Chondrocyte (in vitro differentiated cells): ENCODE measurements around the gene FGD3. TPM values are rescaled to one million over a fixed set of nuclear protein-coding genes. Genes with fewer than 3 reads are reported as not detected.

Source experiments
- DNase-seq: peaks from one replicate; pipeline ENCODE4 v3.0.0; 2021; ENCODE audit warnings: mixed read lengths, low spot score
- H3K27ac Mint-ChIP-seq: one replicate; pipeline ENCODE4 v1.8.0; 2021; ENCODE audit warnings: mild to moderate bottlenecking, moderate library complexity, mixed read lengths; ENCODE audit not compliant: unreplicated experiment
- H3K27me3 Mint-ChIP-seq: 2 replicates; pipeline ENCODE4 v1.8.0; 2021; ENCODE audit warnings: low read depth, mixed read lengths
- H3K36me3 Mint-ChIP-seq: 2 replicates; pipeline ENCODE4 v1.8.0; 2021; ENCODE audit warnings: low read depth, mixed read lengths
- H3K4me1 Mint-ChIP-seq: 2 replicates; pipeline ENCODE4 v1.8.0; 2021; ENCODE audit warnings: low read depth, mild to moderate bottlenecking, mixed read lengths
- H3K4me3 Mint-ChIP-seq: one replicate; pipeline ENCODE4 v1.8.0; 2021; ENCODE audit warnings: mild to moderate bottlenecking, moderate library complexity, mixed read lengths; ENCODE audit not compliant: unreplicated experiment
- H3K9me3 Mint-ChIP-seq: 2 replicates; pipeline ENCODE4 v1.8.0; 2021; ENCODE audit warnings: low read depth, mixed read lengths
- total RNA-seq: library from RNA; stranded (reverse); gene quantifications from 3 replicates; pipeline ENCODE4 v1.2.1, GENCODE V29; 2021
- TF ChIP-seq, protein P1 (sequence below): fragments of 200-600 bp; sonication (generic); IDR thresholded peaks from 2 replicates; pipeline ENCODE4 v1.5.0; 2021; ENCODE audit warnings: antibody characterized with exemption, mild to moderate bottlenecking, moderate library complexity

FGD3 gene
- total RNA-seq, 1 donor from 2014 or later: not detected

DNA sequence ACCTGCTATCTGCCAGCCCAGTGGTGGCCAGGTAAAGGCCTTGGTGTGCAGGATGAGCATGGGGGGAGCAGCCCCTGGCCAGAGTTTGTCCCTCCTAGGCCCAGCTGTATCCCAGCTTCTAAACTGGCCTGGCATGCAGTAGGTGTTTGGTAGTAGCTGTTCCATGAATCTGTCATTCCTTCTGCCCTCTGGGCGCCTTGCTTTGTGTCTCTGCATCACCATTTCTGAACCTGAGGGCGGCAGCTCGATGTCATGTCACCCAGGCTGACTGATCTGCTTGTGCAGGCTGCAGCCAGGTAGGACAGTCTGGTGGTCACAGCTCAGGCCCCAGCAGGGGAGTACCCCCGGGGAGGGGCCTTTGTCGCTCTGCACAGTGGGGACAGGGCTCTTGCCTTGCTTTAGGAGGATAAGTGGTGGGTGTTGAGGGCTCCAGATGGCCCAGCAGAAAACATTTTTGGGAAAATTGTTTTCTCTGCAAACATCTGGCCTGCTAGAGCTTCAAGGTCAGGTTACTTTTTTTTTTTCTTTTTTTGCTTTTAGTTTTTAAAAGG is 106.5 kb downstream of the FGD3 start:
- no peaks in the 10 kb centered on the region for H3K27me3 Mint-ChIP-seq
- H3K27ac Mint-ChIP-seq: no peak overlapping the region
- no peak overlapping the region for H3K4me3 Mint-ChIP-seq
- H3K4me1 Mint-ChIP-seq: peaks cover 11% of the 10 kb centered on the region
- TF ChIP-seq, protein P1, sequence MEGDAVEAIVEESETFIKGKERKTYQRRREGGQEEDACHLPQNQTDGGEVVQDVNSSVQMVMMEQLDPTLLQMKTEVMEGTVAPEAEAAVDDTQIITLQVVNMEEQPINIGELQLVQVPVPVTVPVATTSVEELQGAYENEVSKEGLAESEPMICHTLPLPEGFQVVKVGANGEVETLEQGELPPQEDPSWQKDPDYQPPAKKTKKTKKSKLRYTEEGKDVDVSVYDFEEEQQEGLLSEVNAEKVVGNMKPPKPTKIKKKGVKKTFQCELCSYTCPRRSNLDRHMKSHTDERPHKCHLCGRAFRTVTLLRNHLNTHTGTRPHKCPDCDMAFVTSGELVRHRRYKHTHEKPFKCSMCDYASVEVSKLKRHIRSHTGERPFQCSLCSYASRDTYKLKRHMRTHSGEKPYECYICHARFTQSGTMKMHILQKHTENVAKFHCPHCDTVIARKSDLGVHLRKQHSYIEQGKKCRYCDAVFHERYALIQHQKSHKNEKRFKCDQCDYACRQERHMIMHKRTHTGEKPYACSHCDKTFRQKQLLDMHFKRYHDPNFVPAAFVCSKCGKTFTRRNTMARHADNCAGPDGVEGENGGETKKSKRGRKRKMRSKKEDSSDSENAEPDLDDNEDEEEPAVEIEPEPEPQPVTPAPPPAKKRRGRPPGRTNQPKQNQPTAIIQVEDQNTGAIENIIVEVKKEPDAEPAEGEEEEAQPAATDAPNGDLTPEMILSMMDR: no peak
- no peak for DNase-seq
- H3K9me3 Mint-ChIP-seq: no peaks in the 10 kb centered on the region
- H3K36me3 Mint-ChIP-seq: no peaks in the 10 kb centered on the region

DNA sequence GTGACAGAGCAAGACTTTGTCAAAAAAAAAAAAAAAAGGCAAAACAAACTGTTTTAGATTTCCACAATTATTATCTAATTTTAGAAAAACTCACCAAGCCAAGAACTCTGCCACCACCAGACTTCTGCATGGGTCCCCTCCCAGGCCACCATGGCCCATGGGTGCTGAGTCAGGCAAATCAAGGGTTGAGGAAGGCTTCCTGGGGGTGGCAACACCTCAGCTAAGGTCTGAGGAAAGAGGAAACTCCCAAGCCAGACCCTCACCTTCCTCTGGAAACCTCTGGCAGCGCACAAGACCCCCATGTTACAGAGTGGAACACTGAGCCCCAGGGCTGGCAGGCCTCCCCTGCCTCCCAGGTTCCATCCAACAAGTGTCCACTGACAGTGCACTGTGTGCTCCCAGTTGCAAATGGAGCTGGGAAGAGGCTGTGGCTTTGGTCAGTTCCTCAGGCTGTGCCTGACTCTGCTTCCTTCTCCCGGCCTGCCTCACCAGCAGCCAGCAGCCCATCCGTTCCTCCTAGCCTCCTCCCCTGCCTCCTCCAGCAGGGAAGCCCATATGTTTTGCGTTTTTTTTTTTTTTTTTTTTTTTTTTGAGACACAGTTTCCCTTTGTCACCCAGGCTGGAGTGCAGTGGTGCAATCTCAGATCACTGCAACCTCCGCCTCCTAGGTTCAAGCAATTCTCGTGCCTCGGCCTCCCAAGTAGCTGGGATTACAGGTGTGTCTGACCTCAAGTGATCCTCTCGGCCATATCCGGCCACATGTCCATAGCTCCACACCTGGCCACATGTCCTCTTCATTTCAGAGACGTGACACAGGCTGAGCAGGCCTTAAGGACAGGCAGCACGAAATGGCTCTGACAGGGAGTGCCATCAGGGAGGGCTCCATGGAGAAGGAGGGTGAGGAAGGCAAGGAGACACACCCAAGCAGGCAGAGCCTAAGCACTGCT is 107.7 kb downstream of the FGD3 start:
- Mint-ChIP-seq H3K27ac (no peak overlapping the region), H3K4me1 (peaks cover 14% of the 10 kb centered on the region), H3K36me3 (no peaks in the 10 kb centered on the region), H3K27me3 (peaks cover under 1% of the 10 kb centered on the region), H3K9me3 (no peaks in the 10 kb centered on the region), H3K4me3 (no peak overlapping the region)
- no peak for DNase-seq
- TF ChIP-seq, protein P1: no peak

DNA sequence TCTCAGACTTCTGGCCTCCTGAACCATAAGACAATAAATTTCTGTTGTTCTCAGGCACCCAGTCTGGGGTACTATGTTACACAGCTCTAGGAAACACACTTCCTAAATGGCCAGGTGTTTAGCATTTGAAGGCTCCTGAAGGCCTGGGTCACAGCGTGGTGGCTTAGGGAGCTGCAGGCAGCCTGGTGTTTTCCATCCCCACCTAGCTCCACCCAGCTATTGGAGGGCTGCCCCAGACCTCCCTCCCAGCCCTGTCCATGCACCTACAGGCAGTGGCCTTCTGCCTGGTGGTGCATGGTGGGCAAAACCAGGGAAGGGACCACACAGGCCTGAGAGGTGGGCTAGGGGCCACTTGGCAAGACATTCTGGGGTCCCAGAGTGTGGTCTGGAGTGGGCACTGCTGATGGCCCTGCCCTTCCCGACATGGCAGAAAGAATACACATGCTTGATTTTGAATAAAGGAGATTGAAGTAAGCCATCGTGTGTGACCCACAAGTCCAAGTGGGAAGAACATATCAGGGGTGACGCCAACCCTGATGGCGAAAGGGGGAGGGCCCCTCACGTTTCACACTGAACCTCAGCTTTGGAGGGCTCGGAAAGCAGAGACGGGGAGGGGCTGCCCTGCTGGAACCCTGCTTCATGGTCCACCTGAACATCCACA is 109.8 kb downstream of the FGD3 start:
- Mint-ChIP-seq H3K4me1 (peaks cover 6% of the 10 kb centered on the region), H3K27ac (no peak overlapping the region), H3K27me3 (peaks cover 7% of the 10 kb centered on the region), H3K9me3 (no peaks in the 10 kb centered on the region), H3K4me3 (no peak overlapping the region), H3K36me3 (no peaks in the 10 kb centered on the region)
- TF ChIP-seq, protein P1: no peak
- DNase-seq: no peak

DNA sequence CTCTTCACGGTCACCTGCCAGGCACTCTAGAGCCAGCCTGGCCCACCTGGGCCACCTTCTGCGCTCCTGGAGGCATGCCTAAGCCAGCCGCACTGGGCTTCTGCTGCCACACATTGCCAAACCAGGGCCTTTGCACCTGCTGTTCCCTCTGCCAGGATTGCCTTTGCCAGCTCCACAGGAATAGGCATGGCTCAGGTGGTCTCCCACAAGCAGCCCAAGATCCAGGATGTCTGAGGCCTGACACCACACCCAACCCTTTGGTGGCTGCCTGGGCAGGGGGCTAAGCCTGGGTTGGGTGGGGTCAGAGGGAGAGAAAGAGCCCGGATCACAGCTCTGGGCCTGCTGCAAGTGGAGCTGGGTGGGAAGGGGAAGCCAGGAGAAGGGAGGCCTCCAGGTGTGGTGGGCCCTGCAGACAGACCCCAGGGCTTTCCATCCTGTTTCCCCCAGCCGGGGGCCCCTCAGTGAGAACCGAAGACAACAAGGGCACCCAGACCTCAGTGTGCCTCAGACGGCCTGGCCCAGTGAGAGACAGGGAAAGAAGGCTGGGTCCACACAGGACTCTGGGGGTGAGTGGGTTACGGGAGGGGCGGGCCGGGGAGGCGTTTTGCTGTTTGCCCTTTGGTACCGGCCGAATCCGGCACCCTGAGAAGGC is 110.5 kb downstream of the FGD3 start:
- Mint-ChIP-seq H3K36me3 (no peaks in the 10 kb centered on the region), H3K4me3 (no peak overlapping the region), H3K4me1 (peaks cover 6% of the 10 kb centered on the region), H3K27me3 (peaks cover 10% of the 10 kb centered on the region), H3K27ac (no peak overlapping the region), H3K9me3 (no peaks in the 10 kb centered on the region)
- TF ChIP-seq, protein P1: no peak
- DNase-seq: no peak
